Measurements from ENCODE around the gene BCAP31.

BCAP31 gene

GRCh38 chrX:153767674-153768055 lies 43.5 kb upstream of the BCAP31 start:
- Histone ChIP-seq H3K4me1 (ENCODE audit: control insufficient read depth, insufficient read depth, low read length) (no peaks in the 10 kb centered on the region), H3K9ac (ENCODE audit: low read depth, low read length) (no peak overlapping the region), H3K27me3 (ENCODE audit: control insufficient read depth, insufficient read depth, low read length) (no peaks in the 10 kb centered on the region), H3K27ac (ENCODE audit: low read depth, low read length) (no peak overlapping the region), H3K4me3 (ENCODE audit: low read depth, low read length) (no peak overlapping the region), H3K9me3 (ENCODE audit: control insufficient read depth, insufficient read depth, low read length) (peaks cover 29% of the 10 kb centered on the region; the same call in 1 of the 2 replicates), H3K36me3 (ENCODE audit: control insufficient read depth, insufficient read depth, low read length) (no peaks in the 10 kb centered on the region)

GRCh38 chrX:153766871-153767673 lies 42.9 kb upstream of the BCAP31 start:
- Histone ChIP-seq H3K9ac (ENCODE audit: low read depth, low read length) (no peak overlapping the region), H3K27me3 (ENCODE audit: control insufficient read depth, insufficient read depth, low read length) (no peaks in the 10 kb centered on the region), H3K36me3 (ENCODE audit: control insufficient read depth, insufficient read depth, low read length) (no peaks in the 10 kb centered on the region), H3K9me3 (ENCODE audit: control insufficient read depth, insufficient read depth, low read length) (peaks cover 28% of the 10 kb centered on the region; the same call in 1 of the 2 replicates), H3K27ac (ENCODE audit: low read depth, low read length) (no peak overlapping the region), H3K4me3 (ENCODE audit: low read depth, low read length) (no peak overlapping the region), H3K4me1 (ENCODE audit: control insufficient read depth, insufficient read depth, low read length) (no peaks in the 10 kb centered on the region)

GRCh38 chrX:153766098-153766817 lies 42.1 kb upstream of the BCAP31 start:
- Histone ChIP-seq H3K9ac (ENCODE audit: low read depth, low read length) (no peak overlapping the region), H3K36me3 (ENCODE audit: control insufficient read depth, insufficient read depth, low read length) (no peaks in the 10 kb centered on the region), H3K4me3 (ENCODE audit: low read depth, low read length) (no peak overlapping the region), H3K27ac (ENCODE audit: low read depth, low read length) (no peak overlapping the region), H3K9me3 (ENCODE audit: control insufficient read depth, insufficient read depth, low read length) (peaks cover 28% of the 10 kb centered on the region; the same call in 1 of the 2 replicates), H3K4me1 (ENCODE audit: control insufficient read depth, insufficient read depth, low read length) (no peaks in the 10 kb centered on the region), H3K27me3 (ENCODE audit: control insufficient read depth, insufficient read depth, low read length) (no peaks in the 10 kb centered on the region)

- H3K9me3 ChIP-seq (ENCODE audit: control insufficient read depth, insufficient read depth, low read length) = peaks cover 26% of the 10 kb centered on the region; the same call in 1 of the 2 replicates
- H3K27me3 ChIP-seq (ENCODE audit: control insufficient read depth, insufficient read depth, low read length) = no peaks in the 10 kb centered on the region
- no peak overlapping the region for H3K9ac ChIP-seq (ENCODE audit: low read depth, low read length)
- no peaks in the 10 kb centered on the region for H3K36me3 ChIP-seq (ENCODE audit: control insufficient read depth, insufficient read depth, low read length)
- H3K27ac ChIP-seq (ENCODE audit: low read depth, low read length) = no peak overlapping the region
- no peaks in the 10 kb centered on the region for H3K4me1 ChIP-seq (ENCODE audit: control insufficient read depth, insufficient read depth, low read length)
- no peak overlapping the region for H3K4me3 ChIP-seq (ENCODE audit: low read depth, low read length)
These were observed 41.2 kb upstream of the BCAP31 start for GRCh38 chrX:153765138-153766079.

DNA sequence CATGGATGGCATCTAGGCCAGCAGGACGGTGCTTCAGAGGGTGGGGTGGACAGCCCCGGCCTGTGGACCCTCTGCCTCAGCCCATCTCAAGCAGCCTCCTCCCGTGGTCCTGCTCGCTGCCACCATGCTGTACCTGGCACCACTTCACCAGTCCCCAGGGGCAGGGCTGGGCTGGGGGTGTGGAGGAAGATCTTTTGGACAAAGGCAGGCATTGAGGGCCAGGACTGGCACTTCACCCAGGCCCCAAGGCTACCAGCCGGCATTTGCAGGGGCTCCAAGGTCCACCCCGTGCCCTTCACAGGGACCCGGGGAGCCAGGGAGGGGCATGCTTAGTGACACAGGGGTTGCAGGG lies 40.6 kb upstream of the BCAP31 start:
- Histone ChIP-seq H3K9ac (ENCODE audit: low read depth, low read length) (no peak overlapping the region), H3K4me3 (ENCODE audit: low read depth, low read length) (no peak overlapping the region)

GRCh38 chrX:153763989-153764755 lies 40.0 kb upstream of the BCAP31 start, which contains the start of gene PLXNB3:
Gene PLXNB3, plus strand, starts transcription at chrX:153764249. Its CDS starts 1,287 bp downstream, at chrX:153765536.
- Histone ChIP-seq H3K4me3 (ENCODE audit: low read depth, low read length) (no peak within 1 kb of the TSS), H3K9ac (ENCODE audit: low read depth, low read length) (no peak within 1 kb of the TSS), H3K27ac (ENCODE audit: low read depth, low read length) (no peak within 1 kb of the TSS), H3K9me3 (ENCODE audit: control insufficient read depth, insufficient read depth, low read length) (peaks cover 19% of the 10 kb centered on the region; the same call in 1 of the 2 replicates), H3K36me3 (ENCODE audit: control insufficient read depth, insufficient read depth, low read length) (no peaks in the 10 kb centered on the region), H3K27me3 (ENCODE audit: control insufficient read depth, insufficient read depth, low read length) (no peaks in the 10 kb centered on the region), H3K4me1 (ENCODE audit: control insufficient read depth, insufficient read depth, low read length) (no peaks in the 10 kb centered on the region)

More for the DNA sequence above, 40.6 kb upstream of the BCAP31 start:
- peaks cover 20% of the 10 kb centered on the region; the same call in 1 of the 2 replicates for H3K9me3 ChIP-seq (ENCODE audit: control insufficient read depth, insufficient read depth, low read length)
- H3K27ac ChIP-seq (ENCODE audit: low read depth, low read length) = no peak overlapping the region
- no peaks in the 10 kb centered on the region for H3K27me3 ChIP-seq (ENCODE audit: control insufficient read depth, insufficient read depth, low read length)
- H3K36me3 ChIP-seq (ENCODE audit: control insufficient read depth, insufficient read depth, low read length) = no peaks in the 10 kb centered on the region
- H3K4me1 ChIP-seq (ENCODE audit: control insufficient read depth, insufficient read depth, low read length) = no peaks in the 10 kb centered on the region

GRCh38 chrX:153763298-153763932 lies 39.2 kb upstream of the BCAP31 start:
- Histone ChIP-seq H3K9ac (ENCODE audit: low read depth, low read length) (no peak overlapping the region), H3K4me1 (ENCODE audit: control insufficient read depth, insufficient read depth, low read length) (no peaks in the 10 kb centered on the region), H3K27me3 (ENCODE audit: control insufficient read depth, insufficient read depth, low read length) (no peaks in the 10 kb centered on the region), H3K36me3 (ENCODE audit: control insufficient read depth, insufficient read depth, low read length) (no peaks in the 10 kb centered on the region), H3K9me3 (ENCODE audit: control insufficient read depth, insufficient read depth, low read length) (peaks cover 18% of the 10 kb centered on the region; the same call in 1 of the 2 replicates), H3K27ac (ENCODE audit: low read depth, low read length) (no peak overlapping the region), H3K4me3 (ENCODE audit: low read depth, low read length) (no peak overlapping the region)

GRCh38 chrX:153762626-153763173 lies 38.5 kb upstream of the BCAP31 start:
- Histone ChIP-seq H3K4me1 (ENCODE audit: control insufficient read depth, insufficient read depth, low read length) (no peaks in the 10 kb centered on the region), H3K9me3 (ENCODE audit: control insufficient read depth, insufficient read depth, low read length) (peaks cover 20% of the 10 kb centered on the region), H3K4me3 (ENCODE audit: low read depth, low read length) (no peak overlapping the region), H3K27ac (ENCODE audit: low read depth, low read length) (no peak overlapping the region), H3K27me3 (ENCODE audit: control insufficient read depth, insufficient read depth, low read length) (no peaks in the 10 kb centered on the region), H3K36me3 (ENCODE audit: control insufficient read depth, insufficient read depth, low read length) (no peaks in the 10 kb centered on the region), H3K9ac (ENCODE audit: low read depth, low read length) (no peak overlapping the region)

DNA sequence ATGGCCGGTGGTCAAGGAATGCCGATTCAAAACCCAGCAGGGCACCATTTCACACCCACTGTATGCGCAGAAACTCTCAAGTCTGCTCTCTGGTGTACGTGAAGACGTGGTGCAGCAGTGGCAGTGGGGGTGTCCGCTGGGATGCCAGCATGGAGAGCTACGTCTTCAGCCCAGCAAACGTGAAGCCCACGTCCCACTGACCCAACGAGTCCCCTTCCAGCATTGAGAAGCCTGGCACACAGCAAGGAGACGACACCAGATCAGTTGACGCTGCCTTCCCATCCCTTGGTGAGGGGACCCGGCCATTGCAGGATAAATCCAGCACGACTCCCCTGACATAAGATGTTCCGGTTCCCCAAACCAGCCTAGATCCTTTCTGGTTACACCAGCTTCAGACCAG lies 37.7 kb upstream of the BCAP31 start:
- Histone ChIP-seq H3K36me3 (ENCODE audit: control insufficient read depth, insufficient read depth, low read length) (no peaks in the 10 kb centered on the region), H3K27me3 (ENCODE audit: control insufficient read depth, insufficient read depth, low read length) (no peaks in the 10 kb centered on the region), H3K4me3 (ENCODE audit: low read depth, low read length) (no peak overlapping the region), H3K9ac (ENCODE audit: low read depth, low read length) (no peak overlapping the region), H3K9me3 (ENCODE audit: control insufficient read depth, insufficient read depth, low read length) (peaks cover 26% of the 10 kb centered on the region), H3K4me1 (ENCODE audit: control insufficient read depth, insufficient read depth, low read length) (no peaks in the 10 kb centered on the region), H3K27ac (ENCODE audit: low read depth, low read length) (no peak overlapping the region)

All from HUES48 (cell line).